ENCODE results near the gene USP40.

Gene USP40

DNA sequence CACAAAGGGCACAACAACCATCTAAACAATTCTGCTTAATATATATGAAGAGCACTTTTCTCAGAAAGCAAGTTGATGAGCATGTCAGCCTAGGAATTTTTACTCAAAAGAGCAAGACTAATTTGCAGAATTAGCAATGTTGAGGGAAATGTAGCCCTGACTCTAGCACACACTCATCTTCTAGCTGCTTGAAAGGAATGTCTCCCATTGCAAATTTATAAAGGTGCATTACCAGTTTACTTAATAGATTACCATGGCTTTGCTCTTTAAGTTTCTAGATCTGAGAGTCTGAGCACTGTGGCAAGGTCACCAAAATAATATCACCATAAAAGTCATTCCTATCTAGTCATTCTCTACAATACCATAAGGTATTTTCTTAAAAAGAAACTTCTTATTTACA is 40.8 kb downstream of the USP40 start:
- Histone ChIP-seq H3K4me1 (ENCODE audit: control insufficient read depth in 1 of 2, insufficient read depth in 2 of 2, low read length in 2 of 2) (no peaks in the 10 kb centered on the region), H3K4me3 (ENCODE audit: low read depth in 1 of 2, low read length in 2 of 2) (no peak overlapping the region), H3K27me3 (ENCODE audit: low read depth, low read length) (no peaks in the 10 kb centered on the region), H3K9me3 (ENCODE audit: control insufficient read depth in 1 of 2, low read length in 2 of 2) (no peaks in the 10 kb centered on the region), H3K27ac (ENCODE audit: low read length) (no peak overlapping the region), H3K36me3 (ENCODE audit: control insufficient read depth in 1 of 2, insufficient read depth in 2 of 2, low read length in 2 of 2) (peaks cover 22 to 34% of the 10 kb centered on the region in 2 donors)

DNA sequence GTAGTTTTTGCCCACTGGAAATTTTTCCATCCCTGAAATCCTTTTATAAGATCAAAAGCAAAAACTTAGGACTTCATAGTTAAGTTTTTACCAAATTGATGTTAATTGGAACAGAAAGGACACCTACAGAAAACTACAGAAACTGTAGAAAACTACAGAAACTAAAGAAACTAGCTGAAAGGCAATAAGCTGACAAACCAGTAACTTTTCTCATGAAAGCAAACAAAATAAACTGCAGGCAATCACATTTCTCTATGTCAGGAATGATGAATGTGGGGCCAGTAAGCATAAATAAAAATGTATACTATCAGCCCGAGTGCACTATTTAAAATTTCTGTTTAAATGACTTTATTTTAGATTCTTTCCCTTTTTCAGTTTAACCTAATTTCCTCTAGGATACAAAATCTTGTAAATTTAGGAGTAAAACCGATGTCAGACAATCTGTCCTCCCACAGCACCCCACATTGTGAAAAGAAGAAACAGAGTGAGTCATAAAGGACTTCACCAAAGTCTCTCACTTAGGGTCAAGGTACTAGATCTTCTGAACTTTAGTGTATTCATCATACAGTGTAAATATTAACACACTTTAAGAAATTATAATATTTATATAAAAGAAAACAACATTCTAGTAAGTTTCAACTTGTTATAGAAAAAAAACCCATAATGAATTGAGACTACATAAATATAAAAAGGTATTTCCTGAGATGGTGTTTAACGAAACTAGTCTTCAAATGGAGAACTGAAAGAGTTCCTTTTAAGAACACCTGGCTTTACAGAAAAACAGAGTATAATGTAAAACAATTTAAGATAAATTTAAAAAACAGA is 46.6 kb downstream of the USP40 start:
- Histone ChIP-seq H3K27ac (ENCODE audit: low read length) (no peak overlapping the region), H3K36me3 (ENCODE audit: control insufficient read depth in 1 of 2, insufficient read depth in 2 of 2, low read length in 2 of 2) (peaks cover 24 to 28% of the 10 kb centered on the region in 2 donors), H3K27me3 (ENCODE audit: low read depth, low read length) (no peaks in the 10 kb centered on the region)

DNA sequence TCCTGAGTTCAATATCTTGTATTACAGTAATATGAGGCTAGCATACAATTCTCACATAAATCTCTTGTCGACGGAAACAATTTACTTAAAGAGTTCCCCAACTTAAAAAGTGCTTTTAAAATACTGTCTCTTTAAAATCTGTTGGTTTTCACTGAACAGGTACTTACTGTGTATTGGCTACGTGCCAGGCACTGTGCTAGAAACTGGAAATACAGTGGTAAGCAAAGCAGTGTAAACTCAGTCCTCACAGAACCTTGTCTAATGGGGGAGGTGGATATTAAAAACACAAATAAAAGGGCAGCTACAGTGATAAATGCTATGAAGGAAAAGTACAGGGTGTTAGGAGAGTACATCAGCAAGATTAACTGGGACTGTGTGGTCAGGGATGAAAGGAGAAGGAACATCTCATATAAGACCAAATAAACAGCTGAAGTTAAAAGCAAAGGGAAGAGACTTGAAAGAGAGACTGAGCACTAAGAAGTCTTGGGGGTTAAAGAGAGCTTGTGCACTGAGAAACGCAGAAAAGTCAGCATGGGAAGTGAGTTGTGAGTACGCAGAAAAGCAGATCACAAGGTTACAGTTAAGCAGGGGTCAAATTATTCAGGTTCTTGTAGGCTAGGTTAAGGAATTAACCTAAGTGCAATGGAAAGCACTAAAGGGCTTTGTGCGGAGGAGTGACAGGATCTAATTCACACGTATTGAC is 52.5 kb downstream of the USP40 start:
- H3K4me3 ChIP-seq (ENCODE audit: low read depth in 1 of 2, low read length in 2 of 2) = no peak overlapping the region
- H3K36me3 ChIP-seq (ENCODE audit: control insufficient read depth in 1 of 2, insufficient read depth in 2 of 2, low read length in 2 of 2) = peaks cover 7 to 24% of the 10 kb centered on the region in 2 donors
- no peaks in the 10 kb centered on the region for H3K9me3 ChIP-seq (ENCODE audit: control insufficient read depth in 1 of 2, low read length in 2 of 2)
- no peak overlapping the region for H3K27ac ChIP-seq (ENCODE audit: low read length)
- no peaks in the 10 kb centered on the region for H3K27me3 ChIP-seq (ENCODE audit: low read depth, low read length)
- H3K4me1 ChIP-seq (ENCODE audit: control insufficient read depth in 1 of 2, insufficient read depth in 2 of 2, low read length in 2 of 2) = no peaks in the 10 kb centered on the region

More for the DNA sequence above, 46.6 kb downstream of the USP40 start:
- no peaks in the 10 kb centered on the region for H3K9me3 ChIP-seq (ENCODE audit: control insufficient read depth in 1 of 2, low read length in 2 of 2)
- H3K4me3 ChIP-seq (ENCODE audit: low read depth in 1 of 2, low read length in 2 of 2) = no peak overlapping the region
- no peaks in the 10 kb centered on the region for H3K4me1 ChIP-seq (ENCODE audit: control insufficient read depth in 1 of 2, insufficient read depth in 2 of 2, low read length in 2 of 2)

DNA sequence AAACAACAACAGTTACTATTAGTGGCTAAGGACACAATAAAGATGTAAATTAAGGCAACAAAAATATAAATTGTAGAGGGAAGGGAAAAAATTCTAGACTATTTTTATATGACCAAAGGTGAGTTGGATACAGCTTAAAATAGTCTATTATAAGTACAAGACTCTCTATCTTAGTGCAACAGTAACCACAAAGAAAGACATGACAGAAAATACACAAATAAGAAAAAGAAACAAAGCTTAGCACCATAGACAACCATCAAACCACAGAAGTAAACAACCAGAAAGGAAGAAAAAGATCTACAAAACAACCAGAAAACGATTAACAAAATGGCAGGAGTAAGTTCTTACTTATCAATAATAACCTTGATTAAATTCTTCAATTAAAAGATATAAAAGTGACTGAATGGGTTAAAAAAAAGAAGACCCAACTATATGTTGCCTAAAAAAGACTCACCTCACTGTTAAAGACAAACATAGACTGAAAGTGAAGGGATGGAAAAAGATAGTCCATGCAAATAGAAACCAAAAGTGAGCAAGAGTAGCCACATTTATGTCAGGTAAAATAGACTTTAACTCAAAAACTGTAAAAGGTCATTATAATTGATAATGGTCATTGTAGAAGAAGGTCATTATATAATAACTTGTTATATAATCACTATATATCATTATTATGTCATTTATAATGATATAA is 62.5 kb downstream of the USP40 start:
- H3K36me3 ChIP-seq (ENCODE audit: control insufficient read depth in 1 of 2, insufficient read depth in 2 of 2, low read length in 2 of 2) = peaks cover 18 to 50% of the 10 kb centered on the region in 2 donors
- H3K27me3 ChIP-seq (ENCODE audit: low read depth, low read length) = no peaks in the 10 kb centered on the region
- peak overlapping the region in 1 of 2 donors; percentile 8 for H3K4me3 ChIP-seq (ENCODE audit: low read depth in 1 of 2, low read length in 2 of 2)
- H3K27ac ChIP-seq (ENCODE audit: low read length) = no peak overlapping the region
- no peaks in the 10 kb centered on the region for H3K4me1 ChIP-seq (ENCODE audit: control insufficient read depth in 1 of 2, insufficient read depth in 2 of 2, low read length in 2 of 2)
- H3K9me3 ChIP-seq (ENCODE audit: control insufficient read depth in 1 of 2, low read length in 2 of 2) = peaks cover 13 to 15% of the 10 kb centered on the region in 2 donors

DNA sequence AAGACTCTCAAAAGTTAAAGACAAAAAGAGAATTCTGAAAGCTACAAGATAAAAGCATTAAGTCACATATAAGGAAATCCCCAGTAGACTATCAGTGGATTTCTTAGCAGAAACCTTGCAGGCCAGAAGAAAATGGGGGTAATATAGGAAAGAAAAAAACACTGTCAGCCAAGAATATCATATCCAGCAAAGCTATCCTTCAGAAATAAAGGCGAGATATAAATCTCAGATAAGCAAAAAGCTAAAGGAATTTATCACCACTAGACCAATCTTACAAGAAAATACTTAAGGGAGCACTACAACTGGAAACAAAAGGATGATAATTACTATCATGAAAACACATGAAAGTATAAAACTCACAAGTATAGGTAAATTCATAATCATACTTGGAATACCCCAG is 63.1 kb downstream of the USP40 start:
- no peaks in the 10 kb centered on the region for H3K27me3 ChIP-seq (ENCODE audit: low read depth, low read length)
- H3K9me3 ChIP-seq (ENCODE audit: control insufficient read depth in 1 of 2, low read length in 2 of 2) = peaks cover 13 to 15% of the 10 kb centered on the region in 2 donors
- no peaks in the 10 kb centered on the region for H3K4me1 ChIP-seq (ENCODE audit: control insufficient read depth in 1 of 2, insufficient read depth in 2 of 2, low read length in 2 of 2)
- no peak overlapping the region for H3K27ac ChIP-seq (ENCODE audit: low read length)
- peak overlapping the region in 1 of 2 donors; percentile 8 for H3K4me3 ChIP-seq (ENCODE audit: low read depth in 1 of 2, low read length in 2 of 2)
- H3K36me3 ChIP-seq (ENCODE audit: control insufficient read depth in 1 of 2, insufficient read depth in 2 of 2, low read length in 2 of 2) = peaks cover 20 to 50% of the 10 kb centered on the region in 2 donors

GRCh38 chr2:233501198-233502076 is 65.1 kb downstream of the USP40 start:
- Histone ChIP-seq H3K27ac (ENCODE audit: low read length) (no peak overlapping the region), H3K36me3 (ENCODE audit: control insufficient read depth in 1 of 2, insufficient read depth in 2 of 2, low read length in 2 of 2) (peaks cover 29 to 58% of the 10 kb centered on the region in 2 donors)

DNA sequence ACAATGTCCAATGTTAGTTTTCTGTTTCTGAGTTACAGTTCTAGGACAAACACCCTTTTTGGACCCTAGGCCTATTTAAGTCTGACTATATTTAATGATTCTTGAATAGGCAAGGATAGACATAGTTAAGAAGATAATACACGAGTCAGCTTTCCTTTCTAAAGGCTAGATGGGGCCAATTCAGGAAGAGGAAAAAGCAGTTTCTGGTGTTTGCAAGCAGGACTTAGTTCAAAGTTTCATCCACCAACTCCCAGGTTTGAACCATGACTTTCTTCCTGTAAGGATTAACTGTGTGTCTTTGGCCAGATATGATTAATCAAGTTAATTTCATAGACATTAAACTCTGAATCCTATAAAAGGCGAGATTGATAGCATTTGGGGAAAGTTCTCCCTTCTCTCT is 66.7 kb downstream of the USP40 start:
- Histone ChIP-seq H3K36me3 (ENCODE audit: control insufficient read depth in 1 of 2, insufficient read depth in 2 of 2, low read length in 2 of 2) (peaks cover 35 to 56% of the 10 kb centered on the region in 2 donors), H3K27me3 (ENCODE audit: low read depth, low read length) (no peaks in the 10 kb centered on the region), H3K9me3 (ENCODE audit: control insufficient read depth in 1 of 2, low read length in 2 of 2) (peaks cover 13 to 15% of the 10 kb centered on the region in 2 donors), H3K4me1 (ENCODE audit: control insufficient read depth in 1 of 2, insufficient read depth in 2 of 2, low read length in 2 of 2) (no peaks in the 10 kb centered on the region), H3K27ac (ENCODE audit: low read length) (no peak overlapping the region), H3K4me3 (ENCODE audit: low read depth in 1 of 2, low read length in 2 of 2) (no peak overlapping the region)

More at GRCh38 chr2:233501198-233502076, 65.1 kb downstream of the USP40 start:
- H3K27me3 ChIP-seq (ENCODE audit: low read depth, low read length) = no peaks in the 10 kb centered on the region
- peaks cover 13 to 15% of the 10 kb centered on the region in 2 donors for H3K9me3 ChIP-seq (ENCODE audit: control insufficient read depth in 1 of 2, low read length in 2 of 2)
- no peak overlapping the region for H3K4me3 ChIP-seq (ENCODE audit: low read depth in 1 of 2, low read length in 2 of 2)
- H3K4me1 ChIP-seq (ENCODE audit: control insufficient read depth in 1 of 2, insufficient read depth in 2 of 2, low read length in 2 of 2) = no peaks in the 10 kb centered on the region

DNA sequence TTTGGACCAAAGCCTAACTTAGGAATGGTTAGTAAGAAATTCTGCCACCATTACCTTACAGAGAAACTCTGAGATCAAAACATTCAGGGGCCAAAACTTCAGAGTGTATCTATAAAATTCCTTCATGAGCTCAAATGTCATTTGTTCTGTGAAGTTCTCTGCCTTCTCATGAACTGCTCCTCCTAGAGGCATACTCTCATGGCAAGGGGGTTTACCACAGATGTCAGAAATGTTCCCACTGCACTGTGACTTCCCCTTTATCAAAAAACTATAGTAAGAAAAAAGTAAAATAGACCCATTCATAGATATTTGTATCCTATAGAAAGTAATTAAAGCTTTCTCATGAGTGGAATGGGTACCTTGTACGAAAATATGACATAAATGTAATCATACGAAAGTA is 68.5 kb downstream of the USP40 start:
- Histone ChIP-seq H3K36me3 (ENCODE audit: control insufficient read depth in 1 of 2, insufficient read depth in 2 of 2, low read length in 2 of 2) (peaks cover 36 to 44% of the 10 kb centered on the region in 2 donors), H3K4me3 (ENCODE audit: low read depth in 1 of 2, low read length in 2 of 2) (no peak overlapping the region), H3K27me3 (ENCODE audit: low read depth, low read length) (no peaks in the 10 kb centered on the region), H3K4me1 (ENCODE audit: control insufficient read depth in 1 of 2, insufficient read depth in 2 of 2, low read length in 2 of 2) (no peaks in the 10 kb centered on the region), H3K27ac (ENCODE audit: low read length) (no peak overlapping the region), H3K9me3 (ENCODE audit: control insufficient read depth in 1 of 2, low read length in 2 of 2) (peaks cover 4 to 6% of the 10 kb centered on the region in 2 donors)

DNA sequence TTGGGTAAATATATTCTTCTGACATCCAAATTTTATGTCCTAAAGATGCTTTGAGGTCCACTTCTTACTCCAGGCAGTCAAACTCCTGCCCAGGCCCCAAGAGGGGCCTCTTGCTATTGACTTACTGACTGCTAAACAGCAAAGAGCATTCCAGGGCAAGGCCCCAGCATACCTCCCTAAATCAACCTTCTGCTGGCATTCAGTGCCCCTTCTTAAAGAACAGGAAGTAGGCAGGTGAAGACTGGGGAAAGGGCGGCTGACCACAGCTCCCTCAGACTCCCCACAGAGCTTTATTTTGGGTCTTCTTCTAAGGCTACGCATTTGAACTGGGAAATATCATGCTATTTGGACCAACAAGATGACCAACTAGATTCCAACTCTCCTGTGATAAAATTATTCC is 68.9 kb downstream of the USP40 start:
- no peaks in the 10 kb centered on the region for H3K4me1 ChIP-seq (ENCODE audit: control insufficient read depth in 1 of 2, insufficient read depth in 2 of 2, low read length in 2 of 2)
- H3K27ac ChIP-seq (ENCODE audit: low read length) = no peak overlapping the region
- peaks cover 3 to 4% of the 10 kb centered on the region in 2 donors for H3K9me3 ChIP-seq (ENCODE audit: control insufficient read depth in 1 of 2, low read length in 2 of 2)
- H3K27me3 ChIP-seq (ENCODE audit: low read depth, low read length) = no peaks in the 10 kb centered on the region
- no peak overlapping the region for H3K4me3 ChIP-seq (ENCODE audit: low read depth in 1 of 2, low read length in 2 of 2)
- H3K36me3 ChIP-seq (ENCODE audit: control insufficient read depth in 1 of 2, insufficient read depth in 2 of 2, low read length in 2 of 2) = peaks cover 38 to 47% of the 10 kb centered on the region in 2 donors

DNA sequence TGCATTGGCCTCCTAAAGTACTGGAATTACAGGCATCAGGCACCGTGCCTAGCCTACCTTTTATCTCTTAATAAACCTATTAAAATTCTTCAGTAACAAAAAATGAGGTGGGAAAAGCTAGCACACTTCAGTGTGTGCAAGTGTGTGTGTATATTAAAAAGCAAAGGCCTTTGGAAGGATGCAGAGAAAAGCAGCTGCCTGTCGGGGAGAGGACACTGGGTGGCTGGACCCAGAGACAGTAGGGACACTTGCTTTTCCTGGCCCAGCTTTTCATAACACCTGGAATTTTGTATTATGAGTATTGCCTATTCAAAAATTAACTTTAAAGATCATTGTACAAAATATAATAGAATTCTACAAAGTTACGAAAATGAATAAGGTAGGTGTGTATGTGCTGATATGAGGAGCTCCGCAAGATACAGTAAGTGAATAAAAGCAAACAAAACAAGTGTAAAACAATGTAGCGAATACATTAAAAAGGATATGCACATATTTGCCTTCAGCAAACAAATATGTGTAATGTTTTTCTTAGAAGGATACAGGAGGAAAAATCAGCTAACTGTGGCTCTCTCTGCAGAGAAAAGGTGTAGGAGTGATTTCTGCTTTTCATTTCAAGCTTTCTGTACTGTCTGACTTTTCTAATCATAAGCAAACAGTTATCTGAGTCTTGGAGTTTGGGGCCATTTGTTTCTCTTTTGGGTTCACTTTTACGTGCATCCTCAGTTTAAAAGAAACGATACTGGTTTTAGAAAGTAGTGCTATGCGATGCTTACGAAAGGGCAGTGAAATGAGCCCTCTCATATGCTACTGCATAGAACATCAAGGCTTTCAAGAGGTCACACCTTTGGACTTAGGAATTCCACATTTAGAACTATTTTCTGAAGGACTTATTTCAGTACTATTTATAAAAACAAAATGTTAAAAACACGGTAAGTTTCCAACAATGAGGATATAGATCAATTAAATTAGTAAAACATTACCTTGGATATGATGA is 70.8 kb downstream of the USP40 start:
- H3K4me3 ChIP-seq (ENCODE audit: low read depth in 1 of 2, low read length in 2 of 2) = no peak overlapping the region
- H3K9me3 ChIP-seq (ENCODE audit: control insufficient read depth in 1 of 2, low read length in 2 of 2) = no peaks in the 10 kb centered on the region
- H3K27me3 ChIP-seq (ENCODE audit: low read depth, low read length) = no peaks in the 10 kb centered on the region
- H3K27ac ChIP-seq (ENCODE audit: low read length) = no peak overlapping the region
- H3K36me3 ChIP-seq (ENCODE audit: control insufficient read depth in 1 of 2, insufficient read depth in 2 of 2, low read length in 2 of 2) = peaks cover 41 to 52% of the 10 kb centered on the region in 2 donors
- no peaks in the 10 kb centered on the region for H3K4me1 ChIP-seq (ENCODE audit: control insufficient read depth in 1 of 2, insufficient read depth in 2 of 2, low read length in 2 of 2)
